Adipocyte (in vitro differentiated cells): ENCODE results near the gene CEMIP.

Experiments
- DNase-seq: peaks from one replicate; pipeline ENCODE4 v3.0.0-alpha.2; 2015; ENCODE audit warnings: low read depth
- H3K27me3 ChIP-seq: replicated peaks from 2 replicates; pipeline ENCODE4 v1.7.0; 2013; ENCODE audit warnings: mild to moderate bottlenecking, low read length, moderate library complexity; ENCODE audit not compliant: control insufficient read depth, insufficient read depth
- H3K36me3 ChIP-seq: 2 replicates; pipeline ENCODE4 v1.7.0; 2013; ENCODE audit warnings: low read length, mild to moderate bottlenecking, moderate library complexity; ENCODE audit not compliant: control insufficient read depth, insufficient read depth, severe bottlenecking
- H3K4me1 ChIP-seq: 2 replicates; pipeline ENCODE4 v1.7.0; 2013; ENCODE audit warnings: mild to moderate bottlenecking, low read length, moderate library complexity; ENCODE audit not compliant: control insufficient read depth, insufficient read depth
- H3K4me3 ChIP-seq: 2 replicates; pipeline ENCODE4 v1.7.0; 2013; ENCODE audit warnings: mild to moderate bottlenecking, low read length, moderate library complexity
- H3K9ac ChIP-seq: 2 replicates; pipeline ENCODE4 v1.7.0; 2013; ENCODE audit warnings: mild to moderate bottlenecking, low read length, moderate library complexity
- H3K9me3 ChIP-seq: 2 replicates; pipeline ENCODE4 v1.7.0; 2013; ENCODE audit warnings: mild to moderate bottlenecking, low read length, moderate library complexity; ENCODE audit not compliant: control insufficient read depth

Gene CEMIP

GRCh38 chr15:80916056-80916455 lies 136.9 kb downstream of the CEMIP start:
- Histone ChIP-seq H3K4me1 (no peaks in the 10 kb centered on the region), H3K27me3 (no peaks in the 10 kb centered on the region), H3K36me3 (peaks cover 30% of the 10 kb centered on the region), H3K9me3 (no peaks in the 10 kb centered on the region), H3K4me3 (no peak overlapping the region), H3K9ac (no peak overlapping the region)
- no peak for DNase-seq

GRCh38 chr15:80918196-80918783 lies 139.1 kb downstream of the CEMIP start:
- no peak for DNase-seq
- Histone ChIP-seq H3K36me3 (peaks cover 42% of the 10 kb centered on the region), H3K9me3 (no peaks in the 10 kb centered on the region), H3K4me3 (no peak overlapping the region), H3K9ac (no peak overlapping the region), H3K4me1 (no peaks in the 10 kb centered on the region), H3K27me3 (no peaks in the 10 kb centered on the region)

GRCh38 chr15:80920271-80920699 lies 141.1 kb downstream of the CEMIP start:
- Histone ChIP-seq H3K9me3 (no peaks in the 10 kb centered on the region), H3K36me3 (peaks cover 61% of the 10 kb centered on the region), H3K4me1 (no peaks in the 10 kb centered on the region), H3K27me3 (no peaks in the 10 kb centered on the region), H3K4me3 (no peak overlapping the region), H3K9ac (no peak overlapping the region)
- DNase-seq, result no peak

- Histone ChIP-seq H3K9me3 (no peaks in the 10 kb centered on the region), H3K9ac (no peak overlapping the region), H3K4me3 (no peak overlapping the region), H3K36me3 (peaks cover 68% of the 10 kb centered on the region), H3K4me1 (peaks cover 11% of the 10 kb centered on the region), H3K27me3 (no peaks in the 10 kb centered on the region)
- DNase-seq, result no peak
Observed at GRCh38 chr15:80921736-80922410, 142.7 kb downstream of the CEMIP start.

GRCh38 chr15:80923668-80924067 lies 144.5 kb downstream of the CEMIP start:
- no peak for DNase-seq
- peaks cover 15% of the 10 kb centered on the region for H3K4me1 ChIP-seq
- H3K4me3 ChIP-seq, result no peak overlapping the region
- H3K9me3 ChIP-seq, result no peaks in the 10 kb centered on the region
- no peak overlapping the region for H3K9ac ChIP-seq
- peaks cover 80% of the 10 kb centered on the region for H3K36me3 ChIP-seq
- no peaks in the 10 kb centered on the region for H3K27me3 ChIP-seq

- Histone ChIP-seq H3K27me3 (no peaks in the 10 kb centered on the region), H3K9ac (no peak overlapping the region), H3K4me1 (peaks cover 15% of the 10 kb centered on the region), H3K9me3 (no peaks in the 10 kb centered on the region), H3K4me3 (no peak overlapping the region), H3K36me3 (peaks cover 86% of the 10 kb centered on the region)
- DNase-seq, result no peak
Observed at GRCh38 chr15:80924278-80924677, 145.1 kb downstream of the CEMIP start.

- Histone ChIP-seq H3K9me3 (no peaks in the 10 kb centered on the region), H3K9ac (peak overlapping the region; percentile 33), H3K4me1 (peaks cover 20% of the 10 kb centered on the region), H3K27me3 (no peaks in the 10 kb centered on the region), H3K4me3 (no peak overlapping the region), H3K36me3 (peaks cover 87% of the 10 kb centered on the region)
- DNase-seq, result no peak
Observed at GRCh38 chr15:80925597-80926059, 146.5 kb downstream of the CEMIP start.

- H3K9me3 ChIP-seq, result no peaks in the 10 kb centered on the region
- H3K9ac ChIP-seq, result peak overlapping the region; percentile 33
- DNase-seq, result peak; percentile 51
- H3K4me1 ChIP-seq, result peaks cover 25% of the 10 kb centered on the region
- no peaks in the 10 kb centered on the region for H3K27me3 ChIP-seq
- H3K36me3 ChIP-seq, result peaks cover 82% of the 10 kb centered on the region
- H3K4me3 ChIP-seq, result no peak overlapping the region
Observed at GRCh38 chr15:80926126-80926525, 147.0 kb downstream of the CEMIP start.

GRCh38 chr15:80929225-80929624 lies 150.1 kb downstream of the CEMIP start:
- H3K4me1 ChIP-seq, result peaks cover 49% of the 10 kb centered on the region
- peak; percentile 36 for DNase-seq

GRCh38 chr15:80929689-80930088 lies 150.5 kb downstream of the CEMIP start:
- Histone ChIP-seq H3K4me3 (no peak overlapping the region), H3K9me3 (no peaks in the 10 kb centered on the region), H3K36me3 (peaks cover 59% of the 10 kb centered on the region), H3K9ac (no peak overlapping the region), H3K27me3 (no peaks in the 10 kb centered on the region), H3K4me1 (peaks cover 54% of the 10 kb centered on the region)
- no peak for DNase-seq

More at GRCh38 chr15:80929225-80929624, 150.1 kb downstream of the CEMIP start:
- H3K9me3 ChIP-seq, result no peaks in the 10 kb centered on the region
- no peak overlapping the region for H3K4me3 ChIP-seq
- H3K36me3 ChIP-seq, result peaks cover 64% of the 10 kb centered on the region
- no peaks in the 10 kb centered on the region for H3K27me3 ChIP-seq
- no peak overlapping the region for H3K9ac ChIP-seq

GRCh38 chr15:80931191-80931590 lies 152.0 kb downstream of the CEMIP start:
- no peak for DNase-seq
- Histone ChIP-seq H3K27me3 (no peaks in the 10 kb centered on the region), H3K9ac (no peak overlapping the region), H3K9me3 (no peaks in the 10 kb centered on the region), H3K4me3 (no peak overlapping the region), H3K4me1 (peaks cover 54% of the 10 kb centered on the region), H3K36me3 (peaks cover 47% of the 10 kb centered on the region)
